IMR-90 (cell line): ENCODE results near the gene KRT3. TPM values are rescaled to one million over a fixed set of nuclear protein-coding genes. Genes with fewer than 3 reads are reported as not detected.

Experiments used
- ATAC-seq: fragments of 200-7000 bp; cut with Tn5 transposase; 2 replicates; pipeline ENCODE4 v1.9.1; 2020; ENCODE audit warnings: low read depth, mild to moderate bottlenecking, moderate library complexity
- BruUV-seq: library from RNA; stranded (reverse); fragments of 400-500 nt; replicated peaks from 2 replicates; lab custom pipeline; 2021; lab: Mats Ljungman, UMichigan
- CTCF ChIA-PET: fragments of 300-600 bp; formaldehyde crosslinking; extraction: SDS; loops from one replicate; lab custom pipeline; 2021; ENCODE audit warnings: antibody characterized with exemption; lab: Yijun Ruan, JAX
- POLR2A ChIA-PET: fragments of 300-600 bp; sonication (Branson Sonifier 250); formaldehyde crosslinking; loops from one replicate; lab custom pipeline; 2022; ENCODE audit warnings: antibody characterized with exemption; ENCODE audit not compliant: unreplicated experiment; lab: Charles Lee
- DNase-seq: peaks from one replicate; pipeline ENCODE4 v3.0.0; 2013
- H2AFZ ChIP-seq: replicated peaks from 2 replicates; pipeline ENCODE3; 2013; ENCODE audit warnings: low read length, mild to moderate bottlenecking; ENCODE audit not compliant: poor library complexity
- H2AK5ac ChIP-seq: 2 replicates; pipeline ENCODE4 v1.6.1; 2013; ENCODE audit warnings: low read depth, low read length, inconsistent platforms
- H2AK9ac ChIP-seq: replicated peaks from 2 replicates; pipeline ENCODE3; 2013; ENCODE audit warnings: mild to moderate bottlenecking, low read depth, low read length, moderate library complexity; ENCODE audit not compliant: poor library complexity
- H2BK120ac ChIP-seq: 2 replicates; pipeline ENCODE4 v1.6.1; 2013; ENCODE audit warnings: low read depth, low read length, inconsistent platforms
- H2BK15ac ChIP-seq: 3 replicates; pipeline ENCODE4 v1.6.1; 2013; ENCODE audit warnings: low read depth, low read length, inconsistent platforms
- H2BK20ac ChIP-seq: 2 replicates; pipeline ENCODE4 v1.6.1; 2013; ENCODE audit warnings: low read depth, mild to moderate bottlenecking, inconsistent platforms, low read length, moderate library complexity
- H2BK5ac ChIP-seq: 2 replicates; pipeline ENCODE4 v1.6.1; 2013; ENCODE audit warnings: mild to moderate bottlenecking, low read depth, low read length, inconsistent platforms; ENCODE audit not compliant: poor library complexity, severe bottlenecking
- H3K14ac ChIP-seq: replicated peaks from 2 replicates; pipeline ENCODE4 v1.6.1; 2013; ENCODE audit warnings: low read depth, low read length, inconsistent platforms
- H3K18ac ChIP-seq: 2 replicates; pipeline ENCODE4 v1.6.1; 2013; ENCODE audit warnings: low read depth, low read length, control low read depth
- H3K23ac ChIP-seq: 2 replicates; pipeline ENCODE4 v1.6.1; 2013; ENCODE audit warnings: low read depth, low read length, inconsistent platforms
- H3K27ac ChIP-seq: 2 replicates; pipeline ENCODE4 v1.5.1; 2013; ENCODE audit warnings: mild to moderate bottlenecking, control low read depth, low read length; ENCODE audit not compliant: insufficient read depth
- H3K27me3 ChIP-seq: 2 replicates; pipeline ENCODE4 v1.6.1; 2013; ENCODE audit warnings: low read length; ENCODE audit not compliant: control insufficient read depth, insufficient read depth
- H3K36me3 ChIP-seq: 2 replicates; pipeline ENCODE4 v1.6.1; 2013; ENCODE audit warnings: low read length, mixed read lengths; ENCODE audit not compliant: control insufficient read depth, insufficient read depth
- H3K4ac ChIP-seq: 2 replicates; pipeline ENCODE4 v1.6.1; 2013; ENCODE audit warnings: low read depth, low read length, inconsistent platforms
- H3K4me1 ChIP-seq: 2 replicates; pipeline ENCODE4 v1.6.1; 2013; ENCODE audit warnings: low read length, mixed read lengths; ENCODE audit not compliant: control insufficient read depth, insufficient read depth
- H3K4me2 ChIP-seq: 2 replicates; pipeline ENCODE4 v1.6.1; 2013; ENCODE audit warnings: low read depth, mild to moderate bottlenecking, control low read depth, low read length, moderate library complexity
- H3K4me3 ChIP-seq: 2 replicates; pipeline ENCODE4 v1.5.1; 2013; ENCODE audit warnings: low read depth, mild to moderate bottlenecking, control low read depth, low read length, moderate library complexity; ENCODE audit not compliant: insufficient read depth
- H3K56ac ChIP-seq: 2 replicates; pipeline ENCODE4 v1.6.1; 2013; ENCODE audit warnings: low read length, inconsistent platforms; ENCODE audit not compliant: insufficient read depth; ENCODE audit errors: extremely low read depth
- H3K79me1 ChIP-seq, 2 experiments: 2 replicates each; pipeline ENCODE4 v1.6.1; 2013; ENCODE audit warnings: low read length in 2 of 2, inconsistent platforms in 1 of 2, low read depth in 1 of 2
- H3K9ac ChIP-seq: 2 replicates; pipeline ENCODE4 v1.6.1; 2013; ENCODE audit warnings: low read depth, low read length, control low read depth
- H3K9me1 ChIP-seq: 2 replicates; pipeline ENCODE4 v1.6.1; 2013; ENCODE audit warnings: low read length, inconsistent platforms; ENCODE audit not compliant: insufficient read depth
- H3K9me3 ChIP-seq: 2 replicates; pipeline ENCODE4 v1.6.1; 2013; ENCODE audit warnings: low read length; ENCODE audit not compliant: control insufficient read depth, insufficient read depth
- H4K20me1 ChIP-seq: 2 replicates; pipeline ENCODE4 v1.6.1; 2013; ENCODE audit warnings: low read length, inconsistent platforms; ENCODE audit not compliant: insufficient read depth
- H4K5ac ChIP-seq: 2 replicates; pipeline ENCODE4 v1.6.1; 2013; ENCODE audit warnings: mild to moderate bottlenecking, low read depth, low read length, control low read depth
- H4K8ac ChIP-seq, 2 experiments: 2 replicates each; pipeline ENCODE4 v1.6.1; 2013; ENCODE audit warnings: low read depth in 2 of 2, low read length in 2 of 2, control low read depth in 1 of 2, inconsistent platforms in 1 of 2
- H4K91ac ChIP-seq: 2 replicates; pipeline ENCODE4 v1.6.1; 2013; ENCODE audit warnings: low read depth, low read length, inconsistent platforms; ENCODE audit not compliant: insufficient read depth
- BHLHE40 ChIP-seq: fragments of 150-350 bp; IDR thresholded peaks from 2 replicates; pipeline ENCODE4 v1.6.1; 2016; ENCODE audit warnings: mild to moderate bottlenecking, low read depth, low read length
- CEBPB ChIP-seq: IDR thresholded peaks from 2 replicates; pipeline ENCODE4 v1.6.1; 2012; ENCODE audit warnings: low read depth, low read length, improper control_type of control experiment
- CHD1 ChIP-seq: IDR thresholded peaks from 2 replicates; pipeline ENCODE4 v1.6.1; 2012; ENCODE audit warnings: low read depth, low read length, improper control_type of control experiment
- FOS ChIP-seq: fragments of 150-350 bp; IDR thresholded peaks from 2 replicates; pipeline ENCODE4 v1.6.1; 2016; ENCODE audit warnings: low read depth, low read length
- MAZ ChIP-seq: IDR thresholded peaks from 2 replicates; pipeline ENCODE4 v1.6.1; 2012; ENCODE audit warnings: low read depth, mild to moderate bottlenecking, low read length, improper control_type of control experiment, moderate library complexity, borderline replicate concordance
- MXI1 ChIP-seq: IDR thresholded peaks from 2 replicates; pipeline ENCODE4 v1.6.1; 2012; ENCODE audit warnings: low read depth, mild to moderate bottlenecking, low read length, moderate library complexity, borderline replicate concordance
- POLR2A ChIP-seq: IDR thresholded peaks from 2 replicates; pipeline ENCODE4 v1.6.1; 2012; ENCODE audit warnings: mild to moderate bottlenecking, low read depth, low read length
- RAD21 ChIP-seq: IDR thresholded peaks from 2 replicates; pipeline ENCODE4 v1.6.1; 2012; ENCODE audit warnings: low read length, improper control_type of control experiment
- RFX5 ChIP-seq: IDR thresholded peaks from 2 replicates; pipeline ENCODE4 v1.8.0; 2012; ENCODE audit warnings: low read depth, mild to moderate bottlenecking, low read length, moderate library complexity
- SMC3 ChIP-seq: fragments of 150-350 bp; IDR thresholded peaks from 2 replicates; pipeline ENCODE4 v1.6.1; 2016; ENCODE audit warnings: low read depth, mild to moderate bottlenecking, antibody characterized with exemption, low read length, moderate library complexity
- USF2 ChIP-seq: fragments of 150-350 bp; IDR thresholded peaks from 2 replicates; pipeline ENCODE4 v1.6.1; 2017; ENCODE audit warnings: mild to moderate bottlenecking, antibody characterized with exemption, low read length, low read depth
- WGBS, 2 experiments: methylation state at CpG; one replicate each; pipeline versions ENCODE4 v1.1.5 to v1.1.7; 2013; ENCODE audit warnings: missing lambda C conversion rate in 2 of 2; ENCODE audit not compliant: insufficient read length in 1 of 2; ENCODE audit errors: extremely low coverage in 2 of 2; 5-methylcytosine and 5-hydroxymethylcytosine counted together
- dilution Hi-C: fragments of 300-500 bp; cut with HindIII; formaldehyde crosslinking; loops from one replicate; pipeline ENCODE4 v1.14.3; 2018; ENCODE audit warnings: low sequenced_read_pairs; ENCODE audit not compliant: unreplicated experiment
- in situ Hi-C: fragments of 300-500 bp; cut with MboI; formaldehyde crosslinking; loops from 3 replicates; pipeline ENCODE4 v1.14.3; 2019; ENCODE audit warnings: low sequenced_read_pairs, inconsistent platforms, mixed read lengths
- intact Hi-C: fragments of 100-400 bp; cut with micrococcal nuclease; formaldehyde crosslinking; loops from 2 replicates; pipeline ENCODE4 v1.10.0; 2022
- polyA plus RNA-seq, 3 experiments: library from polyadenylated mRNA; depleted of rRNA; stranded (reverse); fragments of >200 nt; gene quantifications; 2 replicates each; pipeline ENCODE4 v1.2.3, GENCODE V29; 2012; ENCODE audit warnings: low replicate concordance in 1 of 3
- total RNA-seq: library from RNA; depleted of rRNA; stranded (reverse); fragments of >200 nt; gene quantifications from 2 replicates; pipeline ENCODE4 v1.2.3, GENCODE V29; 2012
- TF ChIP-seq, protein P1 (sequence below): fragments of 150-350 bp; IDR thresholded peaks from 2 replicates; pipeline ENCODE4 v1.6.1; 2016; ENCODE audit warnings: low read depth, mild to moderate bottlenecking, low read length, moderate library complexity, borderline replicate concordance
- TF ChIP-seq, protein P2 (sequence below): conservative IDR thresholded peaks from 2 replicates; pipeline ENCODE4 v1.5.1; 2012; ENCODE audit warnings: mild to moderate bottlenecking, low read depth, low read length, improper control_type of control experiment

KRT3 gene
- total and polyA plus RNA-seq, 2 of the 4 experiments (the other 2 are of a cell fraction) = not detected

- in situ Hi-C loops (no loop called here), intact Hi-C loops (no loop called here), dilution Hi-C loops (no loop called here)
- H3K4me2 ChIP-seq = no peak overlapping the region
- H3K56ac ChIP-seq = no peak overlapping the region
- no peak overlapping the region for H4K91ac ChIP-seq
- H2BK15ac ChIP-seq = no peak overlapping the region
- no peak overlapping the region for H3K4me3 ChIP-seq
- no peak overlapping the region for H4K8ac ChIP-seq
- 76% methylated on average over 4 of the region's 14 CpGs; no CpG with 5 or more reads in 1 of the 2 experiments for WGBS, 2 experiments
- H3K79me1 ChIP-seq = no peaks in the 10 kb centered on the region
- H2AK9ac ChIP-seq = no peak overlapping the region
- no peak for ATAC-seq
- no peak overlapping the region for H2AK5ac ChIP-seq
- no peak overlapping the region for H3K14ac ChIP-seq
- H4K20me1 ChIP-seq = no peaks in the 10 kb centered on the region
- TF ChIP-seq USF2 (no peak), CHD1 (no peak), MXI1 (no peak), FOS (no peak), POLR2A (no peak), BHLHE40 (no peak), RFX5 (no peak), MAZ (no peak), RAD21 (no peak), CEBPB (no peak), SMC3 (no peak)
- TF ChIP-seq, protein P1, sequence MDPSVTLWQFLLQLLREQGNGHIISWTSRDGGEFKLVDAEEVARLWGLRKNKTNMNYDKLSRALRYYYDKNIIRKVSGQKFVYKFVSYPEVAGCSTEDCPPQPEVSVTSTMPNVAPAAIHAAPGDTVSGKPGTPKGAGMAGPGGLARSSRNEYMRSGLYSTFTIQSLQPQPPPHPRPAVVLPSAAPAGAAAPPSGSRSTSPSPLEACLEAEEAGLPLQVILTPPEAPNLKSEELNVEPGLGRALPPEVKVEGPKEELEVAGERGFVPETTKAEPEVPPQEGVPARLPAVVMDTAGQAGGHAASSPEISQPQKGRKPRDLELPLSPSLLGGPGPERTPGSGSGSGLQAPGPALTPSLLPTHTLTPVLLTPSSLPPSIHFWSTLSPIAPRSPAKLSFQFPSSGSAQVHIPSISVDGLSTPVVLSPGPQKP = no peak
- TF ChIP-seq, protein P2, sequence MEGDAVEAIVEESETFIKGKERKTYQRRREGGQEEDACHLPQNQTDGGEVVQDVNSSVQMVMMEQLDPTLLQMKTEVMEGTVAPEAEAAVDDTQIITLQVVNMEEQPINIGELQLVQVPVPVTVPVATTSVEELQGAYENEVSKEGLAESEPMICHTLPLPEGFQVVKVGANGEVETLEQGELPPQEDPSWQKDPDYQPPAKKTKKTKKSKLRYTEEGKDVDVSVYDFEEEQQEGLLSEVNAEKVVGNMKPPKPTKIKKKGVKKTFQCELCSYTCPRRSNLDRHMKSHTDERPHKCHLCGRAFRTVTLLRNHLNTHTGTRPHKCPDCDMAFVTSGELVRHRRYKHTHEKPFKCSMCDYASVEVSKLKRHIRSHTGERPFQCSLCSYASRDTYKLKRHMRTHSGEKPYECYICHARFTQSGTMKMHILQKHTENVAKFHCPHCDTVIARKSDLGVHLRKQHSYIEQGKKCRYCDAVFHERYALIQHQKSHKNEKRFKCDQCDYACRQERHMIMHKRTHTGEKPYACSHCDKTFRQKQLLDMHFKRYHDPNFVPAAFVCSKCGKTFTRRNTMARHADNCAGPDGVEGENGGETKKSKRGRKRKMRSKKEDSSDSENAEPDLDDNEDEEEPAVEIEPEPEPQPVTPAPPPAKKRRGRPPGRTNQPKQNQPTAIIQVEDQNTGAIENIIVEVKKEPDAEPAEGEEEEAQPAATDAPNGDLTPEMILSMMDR = no peak
- no peaks in the 10 kb centered on the region; the same call in none of the 2 replicates for H3K27me3 ChIP-seq
- no peak overlapping the region for H2BK5ac ChIP-seq
- ChIA-PET CTCF (no interaction called here), POLR2A (no interaction called here)
- H3K9ac ChIP-seq = no peak overlapping the region
- H3K9me3 ChIP-seq = no peaks in the 10 kb centered on the region
- no peak overlapping the region for H3K23ac ChIP-seq
- H3K4me1 ChIP-seq = no peaks in the 10 kb centered on the region
- no TSS peak for BruUV-seq
- no peak overlapping the region for H2BK20ac ChIP-seq
- no peak overlapping the region for H3K18ac ChIP-seq
- no peak overlapping the region for H2AFZ ChIP-seq
- no peak overlapping the region for H3K4ac ChIP-seq
- no peaks in the 10 kb centered on the region for H3K36me3 ChIP-seq
- H3K9me1 ChIP-seq = no peaks in the 10 kb centered on the region
- no peak overlapping the region for H4K5ac ChIP-seq
- H3K27ac ChIP-seq = no peak overlapping the region
- H2BK120ac ChIP-seq = no peak overlapping the region
- DNase-seq = no peak
These were observed 47.3 kb downstream of the KRT3 start for GRCh38 chr12:52748578-52748977.
